NCI-H524 (cell line): ENCODE results near the gene SFXN1.
"Not testable (repeated sequence)": the region's sequence is repeated elsewhere in the genome, so short reads cannot be mapped to it uniquely, and the experiment has no call there.

Experiments
- DNase-seq, 2 experiments: peaks; one replicate each; lab custom pipeline; 2025; lab: John Stamatoyannopoulos, UW

SFXN1 gene

GRCh38 chr5:175478384-175479124 lies at the start of gene SFXN1:
TSS of gene SFXN1 (plus strand) at chr5:175478560. CDS start at chr5:175492104, 13,544 bp downstream.
- DNase-seq = peak; percentile 77 to 79

- no peak for DNase-seq
Measured at GRCh38 chr5:175434800-175435199, 43.6 kb upstream of the SFXN1 start.

- DNase-seq = no peak
Measured at GRCh38 chr5:175436359-175436758, 42.0 kb upstream of the SFXN1 start.

GRCh38 chr5:175438234-175438857 lies 40.0 kb upstream of the SFXN1 start:
- no peak for DNase-seq

GRCh38 chr5:175443514-175444059 lies 34.8 kb upstream of the SFXN1 start:
- peak; percentile 33 to 73 for DNase-seq

- peak; percentile 41 to 69 for DNase-seq
Measured at GRCh38 chr5:175444060-175444904, 34.1 kb upstream of the SFXN1 start, which contains the start of gene DRD1. TSS of gene DRD1 (minus strand) at chr5:175444182. CDS start at chr5:175443099, 1,083 bp downstream.

- no peak for DNase-seq
Measured at GRCh38 chr5:175444905-175445456, 33.4 kb upstream of the SFXN1 start.

- DNase-seq = not testable (repeated sequence)
Measured at GRCh38 chr5:175446378-175446777, 32.0 kb upstream of the SFXN1 start.

GRCh38 chr5:175447571-175447970 lies 30.8 kb upstream of the SFXN1 start:
- DNase-seq = peak in 1 of 2 experiments; percentile 21

- no peak for DNase-seq
Measured at GRCh38 chr5:175448276-175448675, 30.1 kb upstream of the SFXN1 start.

GRCh38 chr5:175452166-175452565 lies 26.2 kb upstream of the SFXN1 start:
- no peak for DNase-seq

GRCh38 chr5:175454338-175454737 lies 24.0 kb upstream of the SFXN1 start:
- DNase-seq = not testable (repeated sequence)

GRCh38 chr5:175456105-175456742 lies 22.1 kb upstream of the SFXN1 start:
- no peak for DNase-seq

GRCh38 chr5:175457466-175457865 lies 20.9 kb upstream of the SFXN1 start:
- DNase-seq = peak in 1 of 2 experiments; percentile 43

GRCh38 chr5:175460126-175460525 lies 18.2 kb upstream of the SFXN1 start:
- DNase-seq = peak in 1 of 2 experiments; percentile 46

- no peak for DNase-seq
Measured at GRCh38 chr5:175460552-175460951, 17.8 kb upstream of the SFXN1 start.

- DNase-seq = no peak
Measured at GRCh38 chr5:175461370-175461769, 17.0 kb upstream of the SFXN1 start.

- DNase-seq = no peak
Measured at GRCh38 chr5:175463641-175464040, 14.7 kb upstream of the SFXN1 start.

- DNase-seq = peak; percentile 5 to 60
Measured at GRCh38 chr5:175464074-175464941, 14.1 kb upstream of the SFXN1 start.

GRCh38 chr5:175464942-175465233 lies 13.5 kb upstream of the SFXN1 start:
- no peak for DNase-seq

GRCh38 chr5:175465282-175465681 lies 13.1 kb upstream of the SFXN1 start:
- DNase-seq = no peak
